Stimulated activated naive CD8-positive, alpha-beta T cell treated with anti-CD3 and anti-CD28 coated beads, Interleukin-15, Interleukin-2, amounts not matched to agents 100 U/mL and 50 U/mL, for 24 hours (primary cell): ENCODE measurements around the gene RB1.
A peak's percentile ranks its signal among the peaks of the same experiment; 100 is the strongest.

ENCODE experiments used
- ATAC-seq: fragments of 150-1000 bp; cut with Tn5 transposase; one replicate; pipeline ENCODE4 v1.10.0; 2021
- DNase-seq: peaks from one replicate; pipeline ENCODE4 v3.0.0; 2021

The RB1 gene

GRCh38 chr13:48303359-48304142 is at the start of gene RB1:
Gene RB1 (plus strand): TSS chr13:48303751. CDS start chr13:48303913, 162 bp downstream.
- ATAC-seq (peak; percentile 86), DNase-seq (peak; percentile 94)

DNA sequence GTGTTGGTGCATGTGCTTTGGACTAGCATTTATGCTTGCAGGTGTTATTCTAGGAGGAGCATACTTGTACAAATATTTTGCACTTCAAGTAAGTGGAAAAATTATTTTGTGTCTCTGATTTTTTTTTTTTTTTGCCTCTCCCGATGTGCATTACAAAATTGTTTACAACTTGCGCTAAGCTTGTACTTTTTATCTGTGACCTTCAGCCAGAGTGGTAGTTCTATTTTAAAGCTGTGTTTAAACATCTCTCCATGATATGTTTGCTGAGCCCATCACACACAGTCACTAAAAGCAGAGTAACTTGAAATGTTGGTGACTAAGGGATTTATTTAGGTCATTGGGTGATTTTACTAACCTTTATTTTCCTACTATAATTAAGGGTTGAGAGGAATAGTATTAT is 49.7 kb upstream of the RB1 start:
- ATAC-seq: no peak
- no peak for DNase-seq

DNA sequence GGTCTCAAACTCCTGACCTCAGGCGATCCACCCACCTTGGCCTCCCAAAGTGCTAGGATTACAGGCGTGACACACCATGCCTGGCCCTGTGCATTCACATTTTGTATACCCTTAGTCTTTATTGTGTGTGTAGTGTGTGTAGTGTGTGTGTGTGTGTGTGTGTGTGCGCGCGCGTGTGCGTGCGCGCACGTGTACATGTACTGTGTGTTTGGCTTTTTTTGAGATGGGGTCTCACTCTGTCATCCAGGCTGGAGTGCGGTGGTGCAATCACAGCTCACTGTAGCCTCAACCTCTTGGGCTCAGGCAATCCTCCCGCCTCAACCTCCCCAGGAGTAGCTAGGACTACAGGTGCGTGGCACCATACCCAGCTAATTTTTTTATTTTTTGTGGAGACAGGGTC is 48.5 kb upstream of the RB1 start:
- no peak for ATAC-seq

GRCh38 chr13:48255954-48256353 is 47.6 kb upstream of the RB1 start:
- DNase-seq (no peak), ATAC-seq (peak; percentile 40)

More for the DNA sequence above, 48.5 kb upstream of the RB1 start:
- DNase-seq: no peak

- ATAC-seq (no peak), DNase-seq (no peak)
These were observed 45.5 kb upstream of the RB1 start for GRCh38 chr13:48258002-48258401.

GRCh38 chr13:48258430-48258829 is 45.1 kb upstream of the RB1 start:
- ATAC-seq (no peak), DNase-seq (no peak)

- DNase-seq: no peak
- no peak for ATAC-seq
These were observed 42.6 kb upstream of the RB1 start for GRCh38 chr13:48260970-48261369.

DNA sequence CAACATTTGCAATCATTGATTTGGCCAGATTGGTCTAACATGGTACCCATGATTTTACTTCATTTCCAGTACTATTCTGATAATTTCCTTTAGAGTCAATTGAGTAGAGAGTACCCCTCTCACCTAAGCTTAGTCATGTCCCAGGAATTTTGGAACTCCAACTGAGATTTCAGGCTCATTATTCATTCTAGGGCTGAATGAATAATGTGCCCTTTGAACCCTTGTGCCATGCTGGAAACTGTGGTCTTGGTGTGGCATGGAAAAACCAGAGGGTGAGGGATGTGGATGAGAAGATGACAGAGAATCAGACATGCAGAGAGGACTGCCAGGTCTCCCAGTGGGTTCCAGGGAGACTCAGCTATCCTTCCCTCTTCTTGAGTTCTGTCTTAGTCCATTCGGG is 40.4 kb upstream of the RB1 start:
- DNase-seq (no peak), ATAC-seq (no peak)

DNA sequence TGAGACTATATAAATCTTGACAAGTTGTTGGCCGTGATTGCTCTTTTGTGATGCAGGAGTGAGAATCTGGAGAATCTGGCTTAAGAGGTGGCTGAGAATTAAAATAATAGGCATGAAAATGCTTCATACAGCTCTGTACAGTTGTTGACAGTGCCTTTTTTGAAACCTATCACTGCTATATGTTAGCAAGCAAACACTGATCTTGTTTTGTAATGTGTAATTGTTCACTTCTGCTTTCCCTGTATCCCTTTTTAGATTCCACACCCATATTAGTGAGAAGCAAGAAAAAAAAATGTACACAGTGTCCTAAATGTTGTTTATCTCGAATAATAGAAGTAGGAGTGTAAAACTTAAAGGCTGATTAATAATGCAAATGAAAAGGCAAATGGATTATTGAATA is 39.5 kb upstream of the RB1 start:
- ATAC-seq (no peak), DNase-seq (no peak)

DNA sequence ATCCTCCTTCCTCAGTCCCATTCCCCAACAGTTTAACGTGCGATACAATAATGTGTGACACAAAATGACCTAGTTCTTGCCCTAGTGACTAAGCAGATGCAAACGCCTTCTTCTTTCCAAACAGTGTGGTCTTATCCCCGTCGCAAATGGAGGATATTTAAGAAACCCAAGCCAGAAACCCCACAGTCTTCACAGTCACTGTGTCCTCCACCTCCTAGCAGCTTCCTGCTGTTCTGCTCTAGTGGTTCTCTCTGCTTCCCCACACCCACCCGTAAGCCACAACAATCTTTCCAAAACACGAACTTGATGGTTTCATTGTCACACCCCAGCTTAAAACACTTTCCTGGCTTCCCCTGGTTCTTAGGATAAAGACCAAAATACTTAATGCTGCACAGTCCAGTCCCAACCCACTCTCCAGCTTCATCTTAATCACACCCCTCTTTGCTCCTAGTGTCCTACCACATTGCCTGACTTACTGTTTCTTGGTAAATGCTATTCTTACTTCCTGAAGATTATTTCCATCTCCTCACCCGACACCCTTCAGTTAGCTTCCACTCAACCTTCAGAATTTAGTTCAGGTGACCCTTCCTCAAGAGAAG is 38.2 kb upstream of the RB1 start:
- ATAC-seq (peak; percentile 88), DNase-seq (peak; percentile 57)

DNA sequence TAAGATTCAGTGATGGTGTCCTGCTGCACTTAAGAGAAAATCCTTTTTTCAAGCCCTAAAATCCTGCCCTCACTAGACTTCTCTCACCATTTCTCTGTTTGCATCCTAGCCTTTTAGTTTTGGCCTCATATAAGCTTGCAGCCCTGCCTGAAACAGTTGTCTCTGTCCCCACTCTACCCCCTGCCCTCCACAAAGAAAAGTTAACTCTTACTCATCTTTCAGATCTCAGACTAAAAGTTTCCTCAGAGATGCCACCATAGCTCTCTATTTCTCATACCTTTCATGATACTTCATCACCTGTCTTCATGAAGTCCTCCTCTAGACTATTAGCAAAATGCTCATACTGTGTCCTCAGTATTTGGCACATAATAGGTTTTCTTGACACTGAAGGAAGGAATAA is 37.4 kb upstream of the RB1 start:
- DNase-seq (no peak), ATAC-seq (peak; percentile 76)

- ATAC-seq: no peak
- no peak for DNase-seq
These were observed 36.6 kb upstream of the RB1 start for GRCh38 chr13:48266701-48267639.

DNA sequence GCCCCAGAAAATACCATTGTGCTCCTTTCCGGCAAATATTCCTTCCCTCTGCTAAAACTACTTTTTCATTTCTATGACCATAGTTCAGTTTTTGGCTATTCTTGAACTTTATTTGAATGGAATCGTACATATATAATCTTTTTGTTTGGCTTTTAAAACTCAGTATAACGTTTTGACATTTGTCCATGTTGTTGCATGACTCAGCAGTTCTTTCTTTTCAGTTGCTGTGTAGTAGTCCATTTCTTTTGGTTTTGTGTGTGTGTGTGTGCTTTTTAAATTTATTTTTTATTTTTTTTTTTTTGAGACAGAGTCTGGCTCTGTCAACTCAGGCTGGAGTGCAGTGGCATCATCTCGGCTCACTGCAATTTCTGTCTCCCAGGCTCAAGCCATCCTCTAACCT is 35.5 kb upstream of the RB1 start:
- DNase-seq (no peak), ATAC-seq (no peak)

- DNase-seq (no peak), ATAC-seq (no peak)
These were observed 30.2 kb upstream of the RB1 start for GRCh38 chr13:48273346-48273745.

- ATAC-seq (peak; percentile 52), DNase-seq (no peak)
These were observed 28.0 kb upstream of the RB1 start for GRCh38 chr13:48275507-48275906.

GRCh38 chr13:48278806-48279205 is 24.7 kb upstream of the RB1 start:
- no peak for DNase-seq
- ATAC-seq: no peak

DNA sequence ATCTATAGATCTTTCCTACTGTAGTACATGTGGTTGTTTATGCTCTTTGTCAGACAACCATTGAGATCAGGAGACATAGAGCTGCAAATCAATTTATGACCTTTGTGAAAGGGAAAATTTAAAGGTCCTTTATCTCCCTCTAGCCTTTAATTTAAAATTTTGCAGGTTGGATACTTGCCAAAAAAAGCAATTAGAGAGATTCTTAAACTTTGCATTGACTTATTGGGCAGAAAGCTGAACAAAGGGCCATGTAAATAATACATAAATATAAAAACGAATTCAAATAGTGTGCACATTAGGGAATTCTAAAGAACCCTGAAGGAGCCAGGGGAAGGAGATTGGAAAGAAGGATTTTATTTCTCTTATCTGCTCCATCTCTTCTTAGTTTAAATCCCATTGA is 22.0 kb upstream of the RB1 start:
- DNase-seq (no peak), ATAC-seq (no peak)

GRCh38 chr13:48291730-48292129 is 11.8 kb upstream of the RB1 start:
- ATAC-seq (no peak), DNase-seq (no peak)

GRCh38 chr13:48292650-48293049 is 10.9 kb upstream of the RB1 start:
- ATAC-seq: no peak
- DNase-seq: no peak

GRCh38 chr13:48294653-48295052 is 8.9 kb upstream of the RB1 start:
- ATAC-seq: no peak
- no peak for DNase-seq

GRCh38 chr13:48295271-48295670 is 8.3 kb upstream of the RB1 start:
- ATAC-seq (peak; percentile 19), DNase-seq (no peak)

- DNase-seq (no peak), ATAC-seq (no peak)
These were observed 7.0 kb upstream of the RB1 start for GRCh38 chr13:48296528-48296927.
